HG02759 (cell line): ENCODE data around the gene SLC26A9.

ENCODE experiments used
- ATAC-seq: cut with Tn5 transposase; IDR thresholded peaks from one replicate; pipeline ENCODE4 v1.9.1; 2021; ENCODE audit warnings: mild to moderate bottlenecking, moderate library complexity; ENCODE audit not compliant: unreplicated experiment

SLC26A9 gene

GRCh38 chr1:205950280-205950679 lies 7.0 kb upstream of the SLC26A9 start:
- no peak for ATAC-seq

GRCh38 chr1:205949753-205950152 lies 6.5 kb upstream of the SLC26A9 start:
- no peak for ATAC-seq

GRCh38 chr1:205948886-205949285 lies 5.6 kb upstream of the SLC26A9 start:
- ATAC-seq, result no peak

GRCh38 chr1:205948039-205948438 lies 4.8 kb upstream of the SLC26A9 start:
- ATAC-seq, result no peak

GRCh38 chr1:205947024-205947423 lies 3.8 kb upstream of the SLC26A9 start:
- no peak for ATAC-seq

GRCh38 chr1:205945069-205945468 lies 1.8 kb upstream of the SLC26A9 start:
- no peak for ATAC-seq

GRCh38 chr1:205944525-205944924 lies 1.3 kb upstream of the SLC26A9 start:
- ATAC-seq, result no peak

- ATAC-seq, result no peak
Measured at GRCh38 chr1:205942631-205943159, 561 bp downstream of the SLC26A9 start.

GRCh38 chr1:205940710-205941109 lies 2.5 kb downstream of the SLC26A9 start:
- ATAC-seq, result no peak

- no peak for ATAC-seq
Measured at GRCh38 chr1:205939690-205940330, 3.4 kb downstream of the SLC26A9 start.

- ATAC-seq, result no peak
Measured at GRCh38 chr1:205938682-205939081, 4.6 kb downstream of the SLC26A9 start.

GRCh38 chr1:205936846-205937586 lies 6.2 kb downstream of the SLC26A9 start:
- no peak for ATAC-seq

- no peak for ATAC-seq
Measured at GRCh38 chr1:205936311-205936710, 6.9 kb downstream of the SLC26A9 start.

GRCh38 chr1:205935869-205936268 lies 7.4 kb downstream of the SLC26A9 start:
- ATAC-seq, result no peak

- ATAC-seq, result no peak
Measured at GRCh38 chr1:205934788-205935187, 8.5 kb downstream of the SLC26A9 start.

GRCh38 chr1:205933671-205934618 lies 9.3 kb downstream of the SLC26A9 start:
- ATAC-seq, result no peak

- no peak for ATAC-seq
Measured at GRCh38 chr1:205932776-205933175, 10.5 kb downstream of the SLC26A9 start.

- no peak for ATAC-seq
Measured at GRCh38 chr1:205930799-205931281, 12.4 kb downstream of the SLC26A9 start.

GRCh38 chr1:205930195-205930577 lies 13.1 kb downstream of the SLC26A9 start:
- ATAC-seq, result no peak

GRCh38 chr1:205929496-205930194 lies 13.6 kb downstream of the SLC26A9 start:
- no peak for ATAC-seq
